RWPE2 (cell line): Measurements from ENCODE around the gene THPO.

Experiments
- ATAC-seq: fragments of 200-7000 bp; cut with Tn5 transposase; 3 replicates; pipeline ENCODE4 v1.9.1; 2021; ENCODE audit warnings: low read depth
- DNase-seq: peaks from one replicate; pipeline ENCODE4 v3.0.0-alpha.2; 2020; ENCODE audit warnings: low spot score
- H3K27ac ChIP-seq: fragments of 450-650 bp; 2 replicates; pipeline ENCODE4 v1.5.1; 2017; ENCODE audit warnings: mild to moderate bottlenecking; ENCODE audit not compliant: poor library complexity, severe bottlenecking
- H3K27me3 ChIP-seq: fragments of 250-450 bp; sonication (Bioruptor Pico); 2 replicates; pipeline ENCODE4 v1.5.1; 2021; ENCODE audit warnings: mild to moderate bottlenecking, moderate library complexity; ENCODE audit not compliant: insufficient read depth, poor library complexity, severe bottlenecking
- H3K36me3 ChIP-seq: fragments of 250-450 bp; sonication (Bioruptor Pico); 2 replicates; pipeline ENCODE4 v1.5.1; 2020; ENCODE audit warnings: low read depth, mild to moderate bottlenecking, moderate library complexity
- H3K4me1 ChIP-seq: fragments of 250-450 bp; sonication (Bioruptor Pico); 2 replicates; pipeline ENCODE4 v1.5.1; 2021; ENCODE audit warnings: mild to moderate bottlenecking, moderate library complexity; ENCODE audit not compliant: insufficient read depth, poor library complexity, severe bottlenecking
- H3K4me3 ChIP-seq: fragments of 250-450 bp; sonication (Bioruptor Pico); 2 replicates; pipeline ENCODE4 v1.5.1; 2021; ENCODE audit warnings: mild to moderate bottlenecking, moderate library complexity; ENCODE audit not compliant: severe bottlenecking
- H3K9me3 ChIP-seq: fragments of 250-450 bp; sonication (Bioruptor Pico); 2 replicates; pipeline ENCODE4 v1.5.1; 2021; ENCODE audit warnings: mild to moderate bottlenecking, moderate library complexity; ENCODE audit not compliant: severe bottlenecking
- TF ChIP-seq, protein P1 (sequence below): fragments of 450-650 bp; IDR thresholded peaks from one replicate; pipeline ENCODE4 v1.5.1; 2017; ENCODE audit warnings: mild to moderate bottlenecking, moderate library complexity; ENCODE audit not compliant: poor library complexity, severe bottlenecking

THPO gene

DNA sequence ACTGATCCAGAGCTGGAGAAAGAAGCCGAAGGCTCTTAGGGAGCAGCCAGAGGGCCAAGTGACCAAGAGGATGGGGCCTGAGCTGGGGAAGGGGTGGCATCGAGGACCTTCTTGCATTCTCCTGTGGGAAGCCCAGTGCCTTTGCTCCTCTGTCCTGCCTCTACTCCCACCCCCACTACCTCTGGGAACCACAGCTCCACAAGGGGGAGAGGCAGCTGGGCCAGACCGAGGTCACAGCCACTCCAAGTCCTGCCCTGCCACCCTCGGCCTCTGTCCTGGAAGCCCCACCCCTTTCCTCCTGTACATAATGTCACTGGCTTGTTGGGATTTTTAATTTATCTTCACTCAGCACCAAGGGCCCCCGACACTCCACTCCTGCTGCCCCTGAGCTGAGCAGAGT lies 11.4 kb upstream of the THPO start:
- Histone ChIP-seq H3K4me1 (no peaks in the 10 kb centered on the region), H3K36me3 (no peaks in the 10 kb centered on the region), H3K4me3 (no peak overlapping the region), H3K9me3 (no peaks in the 10 kb centered on the region), H3K27ac (no peak overlapping the region), H3K27me3 (no peaks in the 10 kb centered on the region)
- no peak for ATAC-seq
- TF ChIP-seq, protein P1, sequence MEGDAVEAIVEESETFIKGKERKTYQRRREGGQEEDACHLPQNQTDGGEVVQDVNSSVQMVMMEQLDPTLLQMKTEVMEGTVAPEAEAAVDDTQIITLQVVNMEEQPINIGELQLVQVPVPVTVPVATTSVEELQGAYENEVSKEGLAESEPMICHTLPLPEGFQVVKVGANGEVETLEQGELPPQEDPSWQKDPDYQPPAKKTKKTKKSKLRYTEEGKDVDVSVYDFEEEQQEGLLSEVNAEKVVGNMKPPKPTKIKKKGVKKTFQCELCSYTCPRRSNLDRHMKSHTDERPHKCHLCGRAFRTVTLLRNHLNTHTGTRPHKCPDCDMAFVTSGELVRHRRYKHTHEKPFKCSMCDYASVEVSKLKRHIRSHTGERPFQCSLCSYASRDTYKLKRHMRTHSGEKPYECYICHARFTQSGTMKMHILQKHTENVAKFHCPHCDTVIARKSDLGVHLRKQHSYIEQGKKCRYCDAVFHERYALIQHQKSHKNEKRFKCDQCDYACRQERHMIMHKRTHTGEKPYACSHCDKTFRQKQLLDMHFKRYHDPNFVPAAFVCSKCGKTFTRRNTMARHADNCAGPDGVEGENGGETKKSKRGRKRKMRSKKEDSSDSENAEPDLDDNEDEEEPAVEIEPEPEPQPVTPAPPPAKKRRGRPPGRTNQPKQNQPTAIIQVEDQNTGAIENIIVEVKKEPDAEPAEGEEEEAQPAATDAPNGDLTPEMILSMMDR: no peak
- DNase-seq: no peak

DNA sequence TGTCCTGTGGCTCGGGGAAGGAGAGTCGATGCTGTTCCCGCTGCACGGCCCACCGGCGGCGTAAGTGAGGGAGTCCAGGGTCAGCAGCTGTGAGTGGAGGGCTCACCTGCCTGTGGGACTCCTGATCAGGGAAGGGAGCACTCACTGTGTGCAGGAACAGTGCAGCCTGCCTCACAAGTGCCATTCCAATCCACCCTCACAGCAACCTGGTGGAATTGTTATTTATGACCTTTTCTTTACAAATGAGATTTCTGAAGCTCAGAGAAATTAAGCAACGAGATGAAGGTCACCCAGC lies 10.9 kb upstream of the THPO start:
- no peaks in the 10 kb centered on the region for H3K9me3 ChIP-seq
- no peak overlapping the region for H3K4me3 ChIP-seq
- H3K36me3 ChIP-seq: no peaks in the 10 kb centered on the region
- H3K27me3 ChIP-seq: no peaks in the 10 kb centered on the region
- no peak for DNase-seq
- TF ChIP-seq, protein P1: no peak
- H3K27ac ChIP-seq: no peak overlapping the region
- ATAC-seq: no peak
- H3K4me1 ChIP-seq: no peaks in the 10 kb centered on the region

DNA sequence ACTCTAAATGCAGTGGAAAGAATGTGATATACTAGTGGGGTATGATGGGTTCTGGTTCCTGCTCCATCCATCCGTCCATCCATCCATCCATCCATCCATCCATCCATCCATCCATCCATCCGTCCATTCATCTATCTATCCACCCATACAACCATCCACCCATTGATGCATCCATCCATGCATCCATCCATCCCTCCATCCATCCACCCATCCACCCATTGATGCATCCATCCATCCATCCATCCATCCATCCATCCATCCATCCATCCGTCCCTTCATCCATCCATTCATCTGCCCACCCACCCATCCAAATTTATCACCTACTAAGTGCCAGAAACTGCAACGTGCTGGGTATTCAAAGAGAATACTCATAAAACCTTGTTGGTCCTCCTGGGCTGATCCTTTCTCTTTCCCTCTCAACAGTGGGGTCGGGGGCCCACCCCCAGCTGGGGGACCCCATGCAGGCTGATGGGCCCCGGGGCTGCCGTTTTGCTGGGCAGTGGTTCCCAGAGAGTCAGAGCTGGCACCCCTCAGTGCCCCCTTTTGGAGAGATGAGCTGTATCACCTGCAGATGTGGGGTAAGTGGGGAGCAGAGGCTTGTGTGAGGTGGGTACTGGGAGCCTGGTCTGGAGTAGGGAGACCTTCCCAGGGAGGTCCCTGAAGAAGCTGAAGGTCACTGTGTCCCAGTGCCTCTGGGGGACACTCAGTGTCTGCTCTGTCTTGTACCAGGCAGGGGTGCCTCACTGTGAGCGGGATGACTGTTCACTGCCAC lies 10.3 kb upstream of the THPO start:
- ATAC-seq: no peak
- Histone ChIP-seq H3K36me3 (no peaks in the 10 kb centered on the region), H3K4me1 (no peaks in the 10 kb centered on the region), H3K9me3 (no peaks in the 10 kb centered on the region), H3K27ac (no peak overlapping the region), H3K4me3 (no peak overlapping the region), H3K27me3 (no peaks in the 10 kb centered on the region)
- TF ChIP-seq, protein P1: no peak
- no peak for DNase-seq

DNA sequence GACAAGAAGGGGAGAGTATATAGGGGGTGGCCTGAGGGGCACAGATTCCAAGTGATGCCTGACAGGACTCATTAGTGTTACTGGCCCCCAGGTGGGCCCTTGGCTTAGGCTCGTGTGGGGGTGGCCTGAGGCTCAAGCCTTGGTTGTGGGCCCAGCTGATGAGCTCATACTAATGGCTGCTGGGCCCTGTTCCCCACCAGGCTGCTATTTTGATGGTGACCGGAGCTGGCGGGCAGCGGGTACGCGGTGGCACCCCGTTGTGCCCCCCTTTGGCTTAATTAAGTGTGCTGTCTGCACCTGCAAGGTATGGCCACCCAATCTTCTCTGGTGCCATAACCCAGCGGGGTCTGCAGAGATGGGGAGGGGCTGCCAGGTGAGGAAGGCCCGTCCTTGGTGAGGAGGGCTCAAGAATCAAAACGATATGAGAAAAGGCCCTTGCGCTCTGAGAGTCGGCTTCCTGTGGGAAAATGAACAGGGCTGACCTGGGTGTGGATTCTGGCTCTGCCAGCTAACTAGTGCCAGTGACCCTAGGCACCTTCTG lies 9.2 kb upstream of the THPO start:
- TF ChIP-seq, protein P1: no peak
- DNase-seq (no peak), ATAC-seq (no peak)
- Histone ChIP-seq H3K4me1 (no peaks in the 10 kb centered on the region), H3K27me3 (no peaks in the 10 kb centered on the region), H3K27ac (no peak overlapping the region), H3K4me3 (no peak overlapping the region), H3K9me3 (no peaks in the 10 kb centered on the region), H3K36me3 (no peaks in the 10 kb centered on the region)
